ENCODE data around the gene SLC11A2.

DNA sequence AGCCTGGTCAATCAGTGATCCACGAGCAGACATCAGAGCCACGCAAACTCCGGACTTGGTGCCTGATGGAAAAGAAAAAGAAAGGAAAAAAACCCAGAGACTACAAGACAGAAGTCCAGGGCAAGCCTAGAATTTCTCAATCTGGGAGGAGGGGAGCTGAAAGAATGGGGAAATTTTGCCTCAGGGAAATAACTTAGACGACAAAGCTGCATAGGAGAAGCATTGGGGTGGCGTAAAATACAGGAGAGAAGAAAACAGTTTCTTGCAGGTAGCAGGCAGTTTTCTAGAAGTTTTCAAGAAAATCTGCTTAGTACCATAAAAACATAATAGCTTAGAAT lies 2.6 kb upstream of the SLC11A2 start:
- TF ChIP-seq, protein P1, sequence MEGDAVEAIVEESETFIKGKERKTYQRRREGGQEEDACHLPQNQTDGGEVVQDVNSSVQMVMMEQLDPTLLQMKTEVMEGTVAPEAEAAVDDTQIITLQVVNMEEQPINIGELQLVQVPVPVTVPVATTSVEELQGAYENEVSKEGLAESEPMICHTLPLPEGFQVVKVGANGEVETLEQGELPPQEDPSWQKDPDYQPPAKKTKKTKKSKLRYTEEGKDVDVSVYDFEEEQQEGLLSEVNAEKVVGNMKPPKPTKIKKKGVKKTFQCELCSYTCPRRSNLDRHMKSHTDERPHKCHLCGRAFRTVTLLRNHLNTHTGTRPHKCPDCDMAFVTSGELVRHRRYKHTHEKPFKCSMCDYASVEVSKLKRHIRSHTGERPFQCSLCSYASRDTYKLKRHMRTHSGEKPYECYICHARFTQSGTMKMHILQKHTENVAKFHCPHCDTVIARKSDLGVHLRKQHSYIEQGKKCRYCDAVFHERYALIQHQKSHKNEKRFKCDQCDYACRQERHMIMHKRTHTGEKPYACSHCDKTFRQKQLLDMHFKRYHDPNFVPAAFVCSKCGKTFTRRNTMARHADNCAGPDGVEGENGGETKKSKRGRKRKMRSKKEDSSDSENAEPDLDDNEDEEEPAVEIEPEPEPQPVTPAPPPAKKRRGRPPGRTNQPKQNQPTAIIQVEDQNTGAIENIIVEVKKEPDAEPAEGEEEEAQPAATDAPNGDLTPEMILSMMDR (conservative IDR thresholded peaks at IDR 0.05; ENCODE audit: low read depth, low read length), result no peak
- TF ChIP-seq CHD1 (IDR thresholded peaks at IDR 0.05; ENCODE audit: low read depth, low read length), result no peak
- TF ChIP-seq SMC3 (IDR thresholded peaks at IDR 0.05; ENCODE audit: low read depth, low read length), result no peak
- no peak for TF ChIP-seq POLR2A (IDR thresholded peaks at IDR 0.05; ENCODE audit: low read depth, low read length)
